Adipose tissue (tissue), 3 donors: ENCODE data around the gene G0S2. TPM values are rescaled to one million over a fixed set of nuclear protein-coding genes. Genes with fewer than 3 reads are reported as not detected.

Experiments used
- polyA plus RNA-seq, 3 donors: library from polyadenylated mRNA; stranded (reverse); fragments of 200-250 nt; gene quantifications; one replicate each; pipeline ENCODE4 v1.2.3, GENCODE V29; 2013
- donor health status: healthy with polysubstance abuse.
- donor health status: Bipolar disorder and iron deficiency.
- donor health status: healthy.

The G0S2 gene
- polyA plus RNA-seq, 3 donors: 291 to 4,779 (median 509) TPM

Other genes with a start within 250 kb of the G0S2 start
- under 1 TPM in 2 of 3 donors, not detected in 1; 0.04 to 0.18 TPM for gene CAMK1G, start 91.7 kb upstream of the G0S2 start, polyA plus RNA-seq
- gene LAMB3, start 23.0 kb upstream of the G0S2 start, polyA plus RNA-seq: 10 to 100 TPM in 1 of 3 donors, 1 to 10 TPM in 2; 3.3 to 36.4 (median 5.3) TPM
- gene HSD11B1, start 29.4 kb downstream of the G0S2 start, polyA plus RNA-seq: 10 to 100 TPM in 1 of 3 donors, 1 to 10 TPM in 2; 1.3 to 17.5 (median 4.9) TPM
- 1 to 10 TPM in 2 of 3 donors, under 1 TPM in 1; 0.22 to 6.3 (median 1.8) TPM for gene TRAF3IP3, start 80.6 kb downstream of the G0S2 start, polyA plus RNA-seq
- gene C1orf74, start 109.1 kb downstream of the G0S2 start, polyA plus RNA-seq: under 1 TPM; 0.22 to 0.56 (median 0.44) TPM
- 10 to 100 TPM in 1 of 3 donors, 1 to 10 TPM in 2; 1.8 to 10.4 (median 2.0) TPM for gene IRF6, start 130.7 kb downstream of the G0S2 start, polyA plus RNA-seq
- 1 to 10 TPM; 1.7 to 3.6 (median 2.0) TPM for gene UTP25, start 152.6 kb downstream of the G0S2 start, polyA plus RNA-seq